Astrocyte (in vitro differentiated cells and primary cell): Measurements from ENCODE around the gene EIF4ENIF1. TPM values are rescaled to one million over a fixed set of nuclear protein-coding genes. Genes with fewer than 3 reads are reported as not detected.

Source experiments
- DNase-seq: peaks from one replicate; pipeline ENCODE4 v3.0.0-alpha.2; 2010; ENCODE audit warnings: low read depth
- FAIRE-seq: peaks from 2 replicates; lab custom pipeline; 2011; peaks lifted over from hg19 to GRCh38; lab: Jason Lieb, UNC
- H2AFZ ChIP-seq: 2 replicates; pipeline ENCODE4 v1.6.0; 2012; ENCODE audit warnings: low read depth, low read length, inconsistent platforms
- H3K27ac ChIP-seq: 2 replicates; pipeline ENCODE4 v1.5.1; 2011; ENCODE audit warnings: low read depth, low read length, inconsistent platforms
- H3K27me3 ChIP-seq: 2 replicates; pipeline ENCODE4 v1.6.0; 2011; ENCODE audit warnings: low read length, inconsistent platforms; ENCODE audit not compliant: insufficient read depth
- H3K36me3 ChIP-seq: 2 replicates; pipeline ENCODE4 v1.5.1; 2011; ENCODE audit warnings: low read length, inconsistent platforms; ENCODE audit not compliant: insufficient read depth
- H3K4me1 ChIP-seq: 2 replicates; pipeline ENCODE4 v1.5.1; 2011; ENCODE audit warnings: low read length, inconsistent platforms; ENCODE audit not compliant: insufficient read depth
- H3K4me2 ChIP-seq: 2 replicates; pipeline ENCODE4 v1.6.0; 2012; ENCODE audit warnings: low read length, inconsistent platforms
- H3K4me3 ChIP-seq: 2 replicates; pipeline ENCODE4 v1.5.1; 2011; ENCODE audit warnings: low read depth, mild to moderate bottlenecking, low read length, inconsistent platforms; ENCODE audit not compliant: insufficient read depth
- H3K79me2 ChIP-seq: 2 replicates; pipeline ENCODE4 v1.6.0; 2012; ENCODE audit warnings: mild to moderate bottlenecking, low read length, inconsistent platforms; ENCODE audit not compliant: insufficient read depth
- H3K9ac ChIP-seq: 2 replicates; pipeline ENCODE4 v1.6.0; 2012; ENCODE audit warnings: mild to moderate bottlenecking, low read length, inconsistent platforms
- H3K9me3 ChIP-seq: 2 replicates; pipeline ENCODE4 v1.5.1; 2012; ENCODE audit warnings: low read depth, mild to moderate bottlenecking, low read length, inconsistent platforms; ENCODE audit not compliant: insufficient read depth
- H4K20me1 ChIP-seq: 2 replicates; pipeline ENCODE4 v1.6.0; 2012; ENCODE audit warnings: low read length, inconsistent platforms; ENCODE audit not compliant: insufficient read depth
- H3K27ac Mint-ChIP-seq: one replicate; pipeline ENCODE4 v1.8.0; 2021; ENCODE audit warnings: mild to moderate bottlenecking, mixed read lengths; ENCODE audit not compliant: unreplicated experiment
- H3K27me3 Mint-ChIP-seq: one replicate; pipeline ENCODE4 v1.8.0; 2021; ENCODE audit warnings: low read depth, mixed read lengths; ENCODE audit not compliant: unreplicated experiment
- H3K36me3 Mint-ChIP-seq: one replicate; pipeline ENCODE4 v1.8.0; 2021; ENCODE audit warnings: low read depth, mixed read lengths; ENCODE audit not compliant: unreplicated experiment
- H3K4me1 Mint-ChIP-seq: one replicate; pipeline ENCODE4 v1.8.0; 2021; ENCODE audit warnings: low read depth, mixed read lengths; ENCODE audit not compliant: unreplicated experiment
- H3K4me3 Mint-ChIP-seq: one replicate; pipeline ENCODE4 v1.8.0; 2021; ENCODE audit warnings: mild to moderate bottlenecking, moderate library complexity, mixed read lengths; ENCODE audit not compliant: unreplicated experiment
- H3K9me3 Mint-ChIP-seq: one replicate; pipeline ENCODE4 v1.8.0; 2021; ENCODE audit warnings: mild to moderate bottlenecking, mixed read lengths; ENCODE audit not compliant: unreplicated experiment
- EZH2 ChIP-seq: IDR thresholded peaks from 2 replicates; pipeline ENCODE4 v1.6.1; 2012; ENCODE audit warnings: mild to moderate bottlenecking, low read length, inconsistent platforms; ENCODE audit not compliant: insufficient read depth
- total RNA-seq: library from RNA; stranded (reverse); gene quantifications from 2 replicates; pipeline ENCODE4 v1.2.1, GENCODE V29; 2021
- TF ChIP-seq, protein P1 (sequence below): IDR thresholded peaks from 2 replicates; pipeline ENCODE4 v1.5.1; 2011; ENCODE audit warnings: low read depth, mild to moderate bottlenecking, inconsistent platforms, low read length, moderate library complexity; ENCODE audit not compliant: insufficient read depth

EIF4ENIF1 gene
- total RNA-seq, 1 donor from 2014 or later, result 27.0 TPM

DNA sequence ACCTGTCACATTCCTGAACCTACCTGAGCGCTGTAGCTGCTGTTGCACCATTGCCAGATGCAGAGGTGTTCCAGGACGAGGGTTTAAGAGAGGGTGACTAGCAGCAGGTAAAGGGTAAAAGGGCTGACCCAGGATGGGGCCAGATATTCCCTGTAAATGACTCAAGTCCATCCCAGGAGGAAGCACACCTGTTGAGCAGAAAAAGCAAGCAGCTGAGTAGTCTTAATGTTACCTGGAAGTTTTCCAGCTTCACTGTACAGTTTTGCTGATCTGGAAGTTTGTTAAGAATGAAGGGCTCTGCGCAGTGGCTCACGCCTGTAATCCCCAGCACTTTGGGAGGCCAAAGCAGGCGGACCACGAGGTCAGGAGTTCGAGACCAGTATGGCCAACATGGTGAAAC, 49.0 kb downstream of the EIF4ENIF1 start:
- H3K4me2 ChIP-seq, result no peak overlapping the region
- no peaks in the 10 kb centered on the region for H3K27me3 Mint-ChIP-seq
- H3K27ac ChIP-seq, result no peak overlapping the region
- no peaks in the 10 kb centered on the region for H3K27me3 ChIP-seq
- no peaks in the 10 kb centered on the region for H3K9me3 ChIP-seq
- FAIRE-seq (no peak), DNase-seq (no peak)
- H3K4me3 Mint-ChIP-seq, result no peak overlapping the region
- H3K4me1 ChIP-seq, result no peaks in the 10 kb centered on the region
- peaks cover 11% of the 10 kb centered on the region for H4K20me1 ChIP-seq
- H3K4me1 Mint-ChIP-seq, result no peaks in the 10 kb centered on the region
- peaks cover 69% of the 10 kb centered on the region for H3K36me3 ChIP-seq
- no peak overlapping the region for H3K4me3 ChIP-seq
- TF ChIP-seq, protein P1, sequence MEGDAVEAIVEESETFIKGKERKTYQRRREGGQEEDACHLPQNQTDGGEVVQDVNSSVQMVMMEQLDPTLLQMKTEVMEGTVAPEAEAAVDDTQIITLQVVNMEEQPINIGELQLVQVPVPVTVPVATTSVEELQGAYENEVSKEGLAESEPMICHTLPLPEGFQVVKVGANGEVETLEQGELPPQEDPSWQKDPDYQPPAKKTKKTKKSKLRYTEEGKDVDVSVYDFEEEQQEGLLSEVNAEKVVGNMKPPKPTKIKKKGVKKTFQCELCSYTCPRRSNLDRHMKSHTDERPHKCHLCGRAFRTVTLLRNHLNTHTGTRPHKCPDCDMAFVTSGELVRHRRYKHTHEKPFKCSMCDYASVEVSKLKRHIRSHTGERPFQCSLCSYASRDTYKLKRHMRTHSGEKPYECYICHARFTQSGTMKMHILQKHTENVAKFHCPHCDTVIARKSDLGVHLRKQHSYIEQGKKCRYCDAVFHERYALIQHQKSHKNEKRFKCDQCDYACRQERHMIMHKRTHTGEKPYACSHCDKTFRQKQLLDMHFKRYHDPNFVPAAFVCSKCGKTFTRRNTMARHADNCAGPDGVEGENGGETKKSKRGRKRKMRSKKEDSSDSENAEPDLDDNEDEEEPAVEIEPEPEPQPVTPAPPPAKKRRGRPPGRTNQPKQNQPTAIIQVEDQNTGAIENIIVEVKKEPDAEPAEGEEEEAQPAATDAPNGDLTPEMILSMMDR, result no peak
- TF ChIP-seq EZH2, result no peak
- no peak overlapping the region for H3K27ac Mint-ChIP-seq
- H3K79me2 ChIP-seq, result no peaks in the 10 kb centered on the region
- peaks cover 27% of the 10 kb centered on the region for H3K36me3 Mint-ChIP-seq
- H3K9ac ChIP-seq, result no peak overlapping the region
- no peak overlapping the region for H2AFZ ChIP-seq
- H3K9me3 Mint-ChIP-seq, result no peaks in the 10 kb centered on the region

DNA sequence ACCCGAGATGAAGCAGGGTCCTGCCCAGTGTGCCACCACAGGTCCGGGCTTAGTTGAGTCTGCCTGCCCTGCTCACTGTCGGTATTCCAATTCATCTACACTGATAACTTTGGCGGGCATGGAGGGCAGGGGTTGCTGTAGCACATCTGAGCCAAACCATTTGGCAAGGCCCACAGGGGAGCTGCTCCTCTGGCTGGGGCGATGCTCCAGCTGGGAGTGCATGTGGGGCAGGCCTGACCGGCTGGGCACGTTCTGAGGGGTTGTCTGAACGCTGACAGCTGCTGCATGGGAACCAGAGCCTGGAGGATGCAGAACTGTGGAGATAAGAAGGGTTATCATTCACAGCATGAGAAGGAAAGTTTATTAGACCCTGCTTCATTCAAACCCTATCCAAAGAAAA, 49.8 kb downstream of the EIF4ENIF1 start:
- no peak overlapping the region for H3K4me3 Mint-ChIP-seq
- Histone ChIP-seq H3K79me2 (no peaks in the 10 kb centered on the region), H3K9ac (no peak overlapping the region), H3K27me3 (no peaks in the 10 kb centered on the region), H4K20me1 (peaks cover 15% of the 10 kb centered on the region), H3K4me2 (no peak overlapping the region), H3K4me1 (no peaks in the 10 kb centered on the region), H3K9me3 (no peaks in the 10 kb centered on the region), H3K4me3 (no peak overlapping the region), H3K27ac (no peak overlapping the region), H2AFZ (no peak overlapping the region), H3K36me3 (peaks cover 70% of the 10 kb centered on the region)
- no peak for FAIRE-seq
- no peaks in the 10 kb centered on the region for H3K27me3 Mint-ChIP-seq
- DNase-seq, result no peak
- H3K4me1 Mint-ChIP-seq, result no peaks in the 10 kb centered on the region
- no peak for TF ChIP-seq EZH2
- TF ChIP-seq, protein P1, result no peak
- no peaks in the 10 kb centered on the region for H3K9me3 Mint-ChIP-seq
- H3K36me3 Mint-ChIP-seq, result peaks cover 28% of the 10 kb centered on the region
- no peak overlapping the region for H3K27ac Mint-ChIP-seq

DNA sequence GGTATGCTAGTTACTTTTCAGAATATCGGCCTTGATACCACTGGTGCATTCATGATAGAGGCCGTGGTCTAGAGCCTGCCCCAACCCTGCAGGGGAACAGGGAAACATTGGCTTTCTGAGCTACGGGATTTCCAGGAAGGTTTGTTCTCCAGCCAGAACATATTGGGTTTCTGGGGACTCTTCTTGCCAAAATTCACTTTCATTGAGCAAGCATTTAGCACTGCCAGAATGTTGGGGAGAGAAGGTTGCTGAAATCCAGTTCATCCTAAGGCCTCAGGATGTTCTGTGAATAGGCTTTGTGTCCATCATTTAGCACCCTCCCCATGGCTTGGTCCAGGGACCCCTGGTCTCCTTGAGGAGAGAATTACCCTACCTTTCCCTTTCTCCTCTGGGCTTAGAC, 53.5 kb downstream of the EIF4ENIF1 start:
- no peak overlapping the region for H3K9ac ChIP-seq
- H3K27me3 ChIP-seq, result no peaks in the 10 kb centered on the region
- no peak for TF ChIP-seq EZH2
- TF ChIP-seq, protein P1, result no peak
- H3K4me1 ChIP-seq, result no peaks in the 10 kb centered on the region
- H3K36me3 ChIP-seq, result peaks cover 63% of the 10 kb centered on the region
- H4K20me1 ChIP-seq, result peaks cover 27% of the 10 kb centered on the region
- no peak overlapping the region for H3K27ac Mint-ChIP-seq
- no peak overlapping the region for H3K27ac ChIP-seq
- FAIRE-seq, result no peak
- H3K36me3 Mint-ChIP-seq, result peaks cover 22% of the 10 kb centered on the region
- no peaks in the 10 kb centered on the region for H3K9me3 ChIP-seq
- peak overlapping the region; percentile 20 for H3K4me3 Mint-ChIP-seq
- no peaks in the 10 kb centered on the region for H3K4me1 Mint-ChIP-seq
- H3K9me3 Mint-ChIP-seq, result no peaks in the 10 kb centered on the region
- H3K4me2 ChIP-seq, result no peak overlapping the region
- peaks cover 3% of the 10 kb centered on the region for H3K79me2 ChIP-seq
- no peak for DNase-seq
- no peak overlapping the region for H2AFZ ChIP-seq
- H3K4me3 ChIP-seq, result no peak overlapping the region
- H3K27me3 Mint-ChIP-seq, result no peaks in the 10 kb centered on the region
